GM23338 (cell line): ENCODE data around the gene SPECC1. TPM values are rescaled to one million over a fixed set of nuclear protein-coding genes. Genes with fewer than 3 reads are reported as not detected.

Experiments used
- ATAC-seq: fragments of 200-7000 bp; cut with Tn5 transposase; 3 replicates; pipeline ENCODE4 v1.9.1; 2020
- DNase-seq: peaks from one replicate; pipeline ENCODE4 v3.0.0-alpha.2; 2015; ENCODE audit warnings: low spot score
- H2AFZ ChIP-seq: fragments of 200-600 bp; sonication (generic); 2 replicates; pipeline ENCODE4 v1.8.0; 2016; ENCODE audit warnings: antibody characterized with exemption, mild to moderate bottlenecking, moderate library complexity
- H3F3A ChIP-seq: fragments of 200-600 bp; sonication (generic); replicated peaks from 2 replicates; pipeline ENCODE4 v1.8.0; 2017; ENCODE audit warnings: antibody characterized with exemption, mixed run types, low read depth
- H3K27ac ChIP-seq: fragments of 200-600 bp; sonication (generic); 2 replicates; pipeline ENCODE4 v1.6.1; 2016; ENCODE audit warnings: low read depth
- H3K27me3 ChIP-seq: fragments of 200-600 bp; sonication (generic); 2 replicates; pipeline ENCODE4 v1.8.0; 2016; ENCODE audit warnings: mild to moderate bottlenecking, mixed run types, moderate library complexity; ENCODE audit not compliant: insufficient read depth
- H3K36me3 ChIP-seq: fragments of 200-600 bp; sonication (generic); 2 replicates; pipeline ENCODE4 v1.8.0; 2016; ENCODE audit warnings: mild to moderate bottlenecking; ENCODE audit not compliant: insufficient read depth
- H3K4me1 ChIP-seq: fragments of 200-600 bp; sonication (generic); 2 replicates; pipeline ENCODE4 v1.8.0; 2016; ENCODE audit warnings: mild to moderate bottlenecking, moderate library complexity; ENCODE audit not compliant: insufficient read depth
- H3K4me2 ChIP-seq: fragments of 200-600 bp; sonication (generic); 2 replicates; pipeline ENCODE4 v1.7.1; 2017; ENCODE audit warnings: mixed run types
- H3K4me3 ChIP-seq: fragments of 200-600 bp; sonication (generic); 2 replicates; pipeline ENCODE4 v1.6.1; 2016; ENCODE audit warnings: mixed run types
- H3K79me2 ChIP-seq: fragments of 200-600 bp; sonication (generic); replicated peaks from 2 replicates; pipeline ENCODE4 v1.8.0; 2017; ENCODE audit warnings: mild to moderate bottlenecking; ENCODE audit not compliant: insufficient read depth
- H3K9me2 ChIP-seq: fragments of 200-600 bp; sonication (generic); 2 replicates; pipeline ENCODE4 v1.8.0; 2017; ENCODE audit not compliant: insufficient read depth
- H4K20me1 ChIP-seq: fragments of 200-600 bp; sonication (generic); replicated peaks from 2 replicates; pipeline ENCODE4 v1.8.0; 2017; ENCODE audit warnings: mild to moderate bottlenecking; ENCODE audit not compliant: insufficient read depth
- H3K27ac Mint-ChIP-seq: 2 replicates; pipeline ENCODE4 v1.8.0; 2020; ENCODE audit warnings: inconsistent platforms, mild to moderate bottlenecking, moderate library complexity, mixed read lengths
- H3K27me3 Mint-ChIP-seq: 3 replicates; pipeline ENCODE4 v1.8.0; 2022; ENCODE audit warnings: low read depth, mild to moderate bottlenecking, moderate library complexity, mixed read lengths, inconsistent platforms; ENCODE audit not compliant: insufficient read depth, poor library complexity
- H3K36me3 Mint-ChIP-seq: 3 replicates; pipeline ENCODE4 v1.8.0; 2021; ENCODE audit warnings: low read depth, mild to moderate bottlenecking, inconsistent platforms, moderate library complexity, mixed read lengths
- H3K4me1 Mint-ChIP-seq: 3 replicates; pipeline ENCODE4 v1.8.0; 2020; ENCODE audit warnings: mild to moderate bottlenecking, inconsistent platforms, mixed read lengths
- H3K4me3 Mint-ChIP-seq: 3 replicates; pipeline ENCODE4 v1.8.0; 2021; ENCODE audit warnings: moderate library complexity, mild to moderate bottlenecking, inconsistent platforms, mixed read lengths
- H3K9me3 Mint-ChIP-seq: 3 replicates; pipeline ENCODE4 v1.8.0; 2020; ENCODE audit warnings: moderate library complexity, mild to moderate bottlenecking, inconsistent platforms, mixed read lengths
- CREB1 ChIP-seq: fragments of 250-450 bp; sonication (Bioruptor Pico); IDR thresholded peaks from 2 replicates; pipeline ENCODE4 v1.5.0; 2020; ENCODE audit warnings: low read depth, mild to moderate bottlenecking, moderate library complexity
- EZH2 ChIP-seq: fragments of 200-600 bp; sonication (generic); IDR thresholded peaks from one replicate; pipeline ENCODE4 v1.8.0; 2017; ENCODE audit warnings: antibody characterized with exemption, mild to moderate bottlenecking, low read depth; ENCODE audit not compliant: unreplicated experiment
- NANOG ChIP-seq: IDR thresholded peaks from 2 replicates; pipeline ENCODE4 v1.6.1; 2016; ENCODE audit warnings: antibody characterized with exemption, borderline replicate concordance
- POLR2AphosphoS5 ChIP-seq: IDR thresholded peaks from 2 replicates; pipeline ENCODE4 v1.6.1; 2016; ENCODE audit warnings: antibody characterized with exemption, low read depth
- STAT1 ChIP-seq: IDR thresholded peaks from one replicate; pipeline ENCODE4 v1.6.1; 2016; ENCODE audit warnings: antibody characterized with exemption; ENCODE audit not compliant: unreplicated experiment
- ZNF114 ChIP-seq: fragments of 250-450 bp; sonication (Bioruptor Pico); IDR thresholded peaks from 2 replicates; pipeline ENCODE4 v1.5.0; 2020; ENCODE audit warnings: mild to moderate bottlenecking, moderate library complexity
- polyA plus RNA-seq: library from polyadenylated mRNA; unstranded; fragments of >200 nt; fragmentation: Nextera tagmentation; extraction: Ambion mirVana; gene quantifications from 2 replicates; pipeline ENCODE4 v1.2.1, GENCODE V29; 2016
- total RNA-seq: library from RNA; depleted of rRNA; stranded (reverse); fragments of >200 nt; shearing (Covaris generic); gene quantifications from 2 replicates; pipeline ENCODE4 v1.2.3, GENCODE V29; 2014
- TF ChIP-seq, protein P1 (sequence below): IDR thresholded peaks from 2 replicates; pipeline ENCODE4 v1.6.1; 2016; ENCODE audit warnings: antibody characterized with exemption
- TF ChIP-seq, protein P2 (sequence below): IDR thresholded peaks from one replicate; pipeline ENCODE4 v1.6.1; 2018; ENCODE audit warnings: antibody characterized with exemption; ENCODE audit not compliant: unreplicated experiment
- TF ChIP-seq, protein P3 (sequence below), 2 experiments: fragments of 200-600 bp in 1 of 2; sonication (generic) in 1 of 2; conservative IDR thresholded peaks; 2 replicates each; pipeline versions ENCODE4 v1.5.1 to v1.6.1; 2016 to 2017; ENCODE audit warnings: antibody characterized with exemption in 2 of 2, low read depth in 2 of 2, mild to moderate bottlenecking in 2 of 2, moderate library complexity in 1 of 2

Gene SPECC1
- total and polyA plus RNA-seq, 2 experiments from 2014 or later = 42.6 to 101 TPM

DNA sequence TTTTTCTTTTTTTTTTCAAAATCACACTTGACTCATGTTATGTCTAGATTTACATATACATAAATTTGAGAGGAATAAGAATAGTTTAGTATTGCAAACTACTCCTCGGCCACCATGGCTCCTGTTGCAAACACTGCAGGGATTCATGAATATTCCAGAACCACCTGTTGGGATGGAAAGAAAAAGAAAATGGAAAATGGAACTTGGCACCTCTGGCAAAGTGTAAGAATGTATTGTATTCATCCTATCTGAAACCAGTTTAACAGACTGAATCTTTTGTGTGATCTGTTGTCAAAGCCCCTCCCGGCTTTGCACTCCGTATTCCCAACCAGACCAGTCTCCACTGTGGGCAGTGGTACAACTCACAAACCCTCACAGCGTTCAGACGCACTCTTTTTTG lies 124.4 kb downstream of the SPECC1 start:
- peak overlapping the region; percentile 33 for H3K4me2 ChIP-seq
- no peak overlapping the region for H2AFZ ChIP-seq
- DNase-seq (peak; percentile 48), ATAC-seq (peak; percentile 89)
- peaks cover 17% of the 10 kb centered on the region for H3K27me3 Mint-ChIP-seq
- H3K79me2 ChIP-seq = no peaks in the 10 kb centered on the region
- H3K4me3 ChIP-seq = 0 out of 2 replicates have a peak overlapping the region, but pooled peaks have one; percentile 3
- no peaks in the 10 kb centered on the region for H3F3A ChIP-seq
- peak overlapping the region; percentile 32; the same call in 2 of the 3 replicates for H3K4me3 Mint-ChIP-seq
- H3K36me3 ChIP-seq = peaks cover 9% of the 10 kb centered on the region; the same call in 1 of the 2 replicates
- H3K36me3 Mint-ChIP-seq = peaks cover 21% of the 10 kb centered on the region; the same call in 2 of the 3 replicates
- H4K20me1 ChIP-seq = no peaks in the 10 kb centered on the region
- H3K9me2 ChIP-seq = no peaks in the 10 kb centered on the region
- H3K27me3 ChIP-seq = no peaks in the 10 kb centered on the region
- H3K4me1 ChIP-seq = peaks cover 16% of the 10 kb centered on the region
- TF ChIP-seq POLR2AphosphoS5 (no peak), NANOG (peak; percentile 33; the same call in 1 of the 2 replicates), CREB1 (CRISPR knock-in tag) (0 out of 2 replicates have a peak, but pooled peaks have one; percentile 7)
- TF ChIP-seq, protein P1, sequence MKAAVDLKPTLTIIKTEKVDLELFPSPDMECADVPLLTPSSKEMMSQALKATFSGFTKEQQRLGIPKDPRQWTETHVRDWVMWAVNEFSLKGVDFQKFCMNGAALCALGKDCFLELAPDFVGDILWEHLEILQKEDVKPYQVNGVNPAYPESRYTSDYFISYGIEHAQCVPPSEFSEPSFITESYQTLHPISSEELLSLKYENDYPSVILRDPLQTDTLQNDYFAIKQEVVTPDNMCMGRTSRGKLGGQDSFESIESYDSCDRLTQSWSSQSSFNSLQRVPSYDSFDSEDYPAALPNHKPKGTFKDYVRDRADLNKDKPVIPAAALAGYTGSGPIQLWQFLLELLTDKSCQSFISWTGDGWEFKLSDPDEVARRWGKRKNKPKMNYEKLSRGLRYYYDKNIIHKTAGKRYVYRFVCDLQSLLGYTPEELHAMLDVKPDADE = no peak
- peaks cover 37% of the 10 kb centered on the region for H3K4me1 Mint-ChIP-seq
- H3K27ac ChIP-seq = peak overlapping the region; percentile 7; the same call in 1 of the 2 replicates
- H3K27ac Mint-ChIP-seq = peak overlapping the region; percentile 89
- peaks cover 30% of the 10 kb centered on the region for H3K9me3 Mint-ChIP-seq

DNA sequence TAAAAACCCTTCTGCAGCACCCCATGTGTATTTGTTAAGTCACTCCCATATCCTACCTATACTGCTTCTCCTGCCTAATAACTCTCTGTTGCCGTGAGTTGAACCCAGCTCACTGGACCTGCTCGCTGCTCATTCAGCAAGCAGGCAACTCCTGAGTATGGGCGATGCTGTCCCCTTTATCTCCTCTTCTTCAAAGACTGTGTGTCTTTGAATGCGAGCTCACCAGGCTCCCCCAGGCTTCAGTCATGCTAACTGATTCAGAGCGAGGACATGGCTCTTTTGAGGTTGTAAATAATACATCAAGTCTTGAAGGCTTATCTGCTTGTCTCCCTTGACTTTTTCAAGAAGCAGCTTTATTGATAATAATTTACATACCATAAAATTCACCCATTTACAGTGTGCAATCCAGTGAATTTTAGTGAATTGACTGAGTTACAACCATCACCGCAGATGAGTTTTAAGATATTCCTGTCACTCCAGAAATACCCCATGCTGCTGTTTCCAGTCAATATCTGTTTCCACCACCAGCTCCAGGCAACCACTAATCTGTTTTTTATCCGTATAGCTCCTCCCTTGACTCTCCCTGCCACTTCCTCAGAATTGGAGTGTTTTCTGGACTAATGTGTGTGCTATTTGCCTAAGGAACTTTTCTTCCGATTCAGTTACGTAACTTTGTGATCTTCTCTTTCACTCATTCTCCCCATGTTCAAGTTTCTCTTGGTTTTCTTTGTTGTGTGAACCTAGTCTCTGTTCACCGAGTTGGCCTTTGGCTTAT lies 132.2 kb downstream of the SPECC1 start:
- H3F3A ChIP-seq = no peaks in the 10 kb centered on the region
- H3K4me2 ChIP-seq = 0 out of 2 replicates have a peak overlapping the region, but pooled peaks have one; percentile 0
- no peak overlapping the region for H3K27ac ChIP-seq
- no peaks in the 10 kb centered on the region for H3K36me3 Mint-ChIP-seq
- peaks cover 23% of the 10 kb centered on the region for H3K4me1 Mint-ChIP-seq
- no peak overlapping the region for H2AFZ ChIP-seq
- H3K79me2 ChIP-seq = no peaks in the 10 kb centered on the region
- H3K27me3 Mint-ChIP-seq = peaks cover 3% of the 10 kb centered on the region
- no peaks in the 10 kb centered on the region for H4K20me1 ChIP-seq
- H3K4me1 ChIP-seq = peaks cover 17% of the 10 kb centered on the region
- H3K27ac Mint-ChIP-seq = no peak overlapping the region
- DNase-seq (peak; percentile 23), ATAC-seq (peak; percentile 93)
- no peaks in the 10 kb centered on the region for H3K36me3 ChIP-seq
- no peak overlapping the region for H3K4me3 ChIP-seq
- no peaks in the 10 kb centered on the region; the same call in 2 of the 3 replicates for H3K9me3 Mint-ChIP-seq
- no peaks in the 10 kb centered on the region for H3K27me3 ChIP-seq
- TF ChIP-seq, protein P1 = no peak
- no peaks in the 10 kb centered on the region; the same call in 1 of the 2 replicates for H3K9me2 ChIP-seq
- no peak overlapping the region; the same call in 2 of the 3 replicates for H3K4me3 Mint-ChIP-seq

DNA sequence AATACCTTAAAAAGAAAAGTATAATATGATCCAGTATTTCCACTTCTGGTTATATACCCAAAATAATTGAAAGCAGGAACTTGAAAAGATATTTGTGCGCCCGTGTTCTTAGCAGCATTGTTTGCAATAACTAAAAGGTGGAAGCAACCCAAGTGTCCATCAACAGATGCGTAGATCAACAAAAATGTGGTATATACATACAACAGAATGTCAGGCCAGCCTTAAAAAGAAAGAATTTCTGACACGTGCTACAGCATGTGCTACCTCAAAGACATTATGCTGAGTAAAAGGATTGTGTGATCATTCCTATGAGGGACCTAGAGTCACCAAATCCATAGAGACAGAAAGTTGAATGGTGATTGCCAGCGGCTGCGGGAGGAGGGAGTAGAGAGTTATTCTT lies 133.1 kb downstream of the SPECC1 start:
- H3F3A ChIP-seq = no peaks in the 10 kb centered on the region
- H3K27ac ChIP-seq = no peak overlapping the region
- no peaks in the 10 kb centered on the region for H3K79me2 ChIP-seq
- H3K36me3 ChIP-seq = no peaks in the 10 kb centered on the region
- H4K20me1 ChIP-seq = no peaks in the 10 kb centered on the region
- Mint-ChIP-seq H3K36me3 (no peaks in the 10 kb centered on the region), H3K27me3 (peaks cover 5% of the 10 kb centered on the region), H3K9me3 (no peaks in the 10 kb centered on the region; the same call in 2 of the 3 replicates), H3K27ac (no peak overlapping the region), H3K4me3 (no peak overlapping the region), H3K4me1 (peaks cover 16% of the 10 kb centered on the region)
- DNase-seq (no peak), ATAC-seq (no peak)
- no peaks in the 10 kb centered on the region; the same call in 1 of the 2 replicates for H3K9me2 ChIP-seq
- H3K4me2 ChIP-seq = no peak overlapping the region
- no peak overlapping the region for H3K4me3 ChIP-seq
- H3K4me1 ChIP-seq = peaks cover 17% of the 10 kb centered on the region
- no peak overlapping the region for H2AFZ ChIP-seq
- no peaks in the 10 kb centered on the region for H3K27me3 ChIP-seq
- TF ChIP-seq STAT1 = no peak
- TF ChIP-seq, protein P2, sequence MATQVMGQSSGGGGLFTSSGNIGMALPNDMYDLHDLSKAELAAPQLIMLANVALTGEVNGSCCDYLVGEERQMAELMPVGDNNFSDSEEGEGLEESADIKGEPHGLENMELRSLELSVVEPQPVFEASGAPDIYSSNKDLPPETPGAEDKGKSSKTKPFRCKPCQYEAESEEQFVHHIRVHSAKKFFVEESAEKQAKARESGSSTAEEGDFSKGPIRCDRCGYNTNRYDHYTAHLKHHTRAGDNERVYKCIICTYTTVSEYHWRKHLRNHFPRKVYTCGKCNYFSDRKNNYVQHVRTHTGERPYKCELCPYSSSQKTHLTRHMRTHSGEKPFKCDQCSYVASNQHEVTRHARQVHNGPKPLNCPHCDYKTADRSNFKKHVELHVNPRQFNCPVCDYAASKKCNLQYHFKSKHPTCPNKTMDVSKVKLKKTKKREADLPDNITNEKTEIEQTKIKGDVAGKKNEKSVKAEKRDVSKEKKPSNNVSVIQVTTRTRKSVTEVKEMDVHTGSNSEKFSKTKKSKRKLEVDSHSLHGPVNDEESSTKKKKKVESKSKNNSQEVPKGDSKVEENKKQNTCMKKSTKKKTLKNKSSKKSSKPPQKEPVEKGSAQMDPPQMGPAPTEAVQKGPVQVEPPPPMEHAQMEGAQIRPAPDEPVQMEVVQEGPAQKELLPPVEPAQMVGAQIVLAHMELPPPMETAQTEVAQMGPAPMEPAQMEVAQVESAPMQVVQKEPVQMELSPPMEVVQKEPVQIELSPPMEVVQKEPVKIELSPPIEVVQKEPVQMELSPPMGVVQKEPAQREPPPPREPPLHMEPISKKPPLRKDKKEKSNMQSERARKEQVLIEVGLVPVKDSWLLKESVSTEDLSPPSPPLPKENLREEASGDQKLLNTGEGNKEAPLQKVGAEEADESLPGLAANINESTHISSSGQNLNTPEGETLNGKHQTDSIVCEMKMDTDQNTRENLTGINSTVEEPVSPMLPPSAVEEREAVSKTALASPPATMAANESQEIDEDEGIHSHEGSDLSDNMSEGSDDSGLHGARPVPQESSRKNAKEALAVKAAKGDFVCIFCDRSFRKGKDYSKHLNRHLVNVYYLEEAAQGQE = no peak
- no peak for TF ChIP-seq EZH2
- TF ChIP-seq, protein P3, sequence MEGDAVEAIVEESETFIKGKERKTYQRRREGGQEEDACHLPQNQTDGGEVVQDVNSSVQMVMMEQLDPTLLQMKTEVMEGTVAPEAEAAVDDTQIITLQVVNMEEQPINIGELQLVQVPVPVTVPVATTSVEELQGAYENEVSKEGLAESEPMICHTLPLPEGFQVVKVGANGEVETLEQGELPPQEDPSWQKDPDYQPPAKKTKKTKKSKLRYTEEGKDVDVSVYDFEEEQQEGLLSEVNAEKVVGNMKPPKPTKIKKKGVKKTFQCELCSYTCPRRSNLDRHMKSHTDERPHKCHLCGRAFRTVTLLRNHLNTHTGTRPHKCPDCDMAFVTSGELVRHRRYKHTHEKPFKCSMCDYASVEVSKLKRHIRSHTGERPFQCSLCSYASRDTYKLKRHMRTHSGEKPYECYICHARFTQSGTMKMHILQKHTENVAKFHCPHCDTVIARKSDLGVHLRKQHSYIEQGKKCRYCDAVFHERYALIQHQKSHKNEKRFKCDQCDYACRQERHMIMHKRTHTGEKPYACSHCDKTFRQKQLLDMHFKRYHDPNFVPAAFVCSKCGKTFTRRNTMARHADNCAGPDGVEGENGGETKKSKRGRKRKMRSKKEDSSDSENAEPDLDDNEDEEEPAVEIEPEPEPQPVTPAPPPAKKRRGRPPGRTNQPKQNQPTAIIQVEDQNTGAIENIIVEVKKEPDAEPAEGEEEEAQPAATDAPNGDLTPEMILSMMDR (conservative IDR thresholded peaks at IDR 0.05; ENCODE audit: low read depth in 2 of 2) = no peak
- no peak for TF ChIP-seq ZNF114 (CRISPR knock-in tag)
- TF ChIP-seq POLR2AphosphoS5 = no peak
